Measurements from ENCODE around the gene NKD2. TPM values are rescaled to one million over a fixed set of nuclear protein-coding genes. Genes with fewer than 3 reads are reported as not detected.

Gene NKD2
- total RNA-seq, 2 experiments from 2014 or later = 0.17 to 0.30 TPM

- H3K36me3 ChIP-seq (ENCODE audit: insufficient read depth, low read length) = peaks cover 74% of the 10 kb centered on the region
- no peak overlapping the region for H3K4me3 Mint-ChIP-seq
- no peak overlapping the region for H3K27ac Mint-ChIP-seq
Observed at GRCh38 chr5:1058083-1058945, 49.7 kb downstream of the NKD2 start.

GRCh38 chr5:1058988-1059883 is 50.6 kb downstream of the NKD2 start:
- H3K9me3 Mint-ChIP-seq = no peaks in the 10 kb centered on the region
- POLR2A ChIA-PET = no interaction called here

More at GRCh38 chr5:1058083-1058945, 49.7 kb downstream of the NKD2 start:
- TF ChIP-seq, protein P1, sequence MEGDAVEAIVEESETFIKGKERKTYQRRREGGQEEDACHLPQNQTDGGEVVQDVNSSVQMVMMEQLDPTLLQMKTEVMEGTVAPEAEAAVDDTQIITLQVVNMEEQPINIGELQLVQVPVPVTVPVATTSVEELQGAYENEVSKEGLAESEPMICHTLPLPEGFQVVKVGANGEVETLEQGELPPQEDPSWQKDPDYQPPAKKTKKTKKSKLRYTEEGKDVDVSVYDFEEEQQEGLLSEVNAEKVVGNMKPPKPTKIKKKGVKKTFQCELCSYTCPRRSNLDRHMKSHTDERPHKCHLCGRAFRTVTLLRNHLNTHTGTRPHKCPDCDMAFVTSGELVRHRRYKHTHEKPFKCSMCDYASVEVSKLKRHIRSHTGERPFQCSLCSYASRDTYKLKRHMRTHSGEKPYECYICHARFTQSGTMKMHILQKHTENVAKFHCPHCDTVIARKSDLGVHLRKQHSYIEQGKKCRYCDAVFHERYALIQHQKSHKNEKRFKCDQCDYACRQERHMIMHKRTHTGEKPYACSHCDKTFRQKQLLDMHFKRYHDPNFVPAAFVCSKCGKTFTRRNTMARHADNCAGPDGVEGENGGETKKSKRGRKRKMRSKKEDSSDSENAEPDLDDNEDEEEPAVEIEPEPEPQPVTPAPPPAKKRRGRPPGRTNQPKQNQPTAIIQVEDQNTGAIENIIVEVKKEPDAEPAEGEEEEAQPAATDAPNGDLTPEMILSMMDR (IDR thresholded peaks at IDR 0.05) = no peak
- ChIA-PET POLR2A (no interaction called here), CTCF (no interaction called here)
- Histone ChIP-seq H3K27me3 (ENCODE audit: control insufficient read depth in 1 of 2, insufficient read depth in 2 of 2, low read length in 2 of 2) (no peaks in the 10 kb centered on the region), H3K4me3 (ENCODE audit: low read length) (no peak overlapping the region), H3K9me3 (ENCODE audit: control insufficient read depth in 1 of 2, insufficient read depth in 1 of 2, low read length in 2 of 2) (no peaks in the 10 kb centered on the region), H3K4me1 (ENCODE audit: insufficient read depth, low read length) (no peaks in the 10 kb centered on the region), H3K27ac (ENCODE audit: low read depth in 1 of 2, low read length in 2 of 2) (no peak overlapping the region)
- H3K36me3 Mint-ChIP-seq (ENCODE audit: low read depth) = peaks cover 41% of the 10 kb centered on the region
- ATAC-seq (ENCODE audit: poor library complexity) (no peak), DNase-seq (no peak)
- H3K4me1 Mint-ChIP-seq (ENCODE audit: low read depth) = no peaks in the 10 kb centered on the region
- H3K27me3 Mint-ChIP-seq = no peaks in the 10 kb centered on the region
- intact Hi-C loops (cut with DNase I, micrococcal nuclease) = no loop called here
- no peaks in the 10 kb centered on the region for H3K9me3 Mint-ChIP-seq

DNA sequence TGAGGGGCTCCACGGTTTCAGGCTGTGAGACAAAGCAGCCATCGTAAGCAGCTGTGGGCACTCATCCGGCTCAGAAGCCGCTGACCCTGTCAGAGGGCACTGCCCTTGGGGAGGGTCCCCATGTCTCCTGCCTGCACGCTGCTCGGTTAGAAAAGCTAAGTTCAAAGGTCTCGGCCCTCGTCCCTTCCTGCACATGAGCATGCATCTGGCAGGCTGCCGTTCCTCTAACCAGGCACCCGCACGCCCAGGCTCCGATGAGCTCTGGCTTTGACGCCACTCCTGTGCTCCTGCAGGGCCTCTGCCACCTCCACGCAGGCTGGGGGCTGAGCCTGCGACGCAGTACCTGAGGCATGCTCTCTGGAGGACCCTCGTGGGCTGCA is 51.3 kb downstream of the NKD2 start:
- TF ChIP-seq, protein P1 (IDR thresholded peaks at IDR 0.05) = no peak
- Mint-ChIP-seq H3K36me3 (ENCODE audit: low read depth) (peaks cover 33% of the 10 kb centered on the region), H3K27ac (no peak overlapping the region), H3K27me3 (no peaks in the 10 kb centered on the region), H3K9me3 (no peaks in the 10 kb centered on the region), H3K4me3 (no peak overlapping the region), H3K4me1 (ENCODE audit: low read depth) (no peaks in the 10 kb centered on the region)
- Histone ChIP-seq H3K36me3 (ENCODE audit: insufficient read depth, low read length) (peaks cover 80% of the 10 kb centered on the region), H3K27ac (ENCODE audit: low read depth in 1 of 2, low read length in 2 of 2) (no peak overlapping the region), H3K4me3 (ENCODE audit: low read length) (no peak overlapping the region), H3K27me3 (ENCODE audit: control insufficient read depth in 1 of 2, insufficient read depth in 2 of 2, low read length in 2 of 2) (no peaks in the 10 kb centered on the region), H3K9me3 (ENCODE audit: control insufficient read depth in 1 of 2, insufficient read depth in 1 of 2, low read length in 2 of 2) (no peaks in the 10 kb centered on the region), H3K4me1 (ENCODE audit: insufficient read depth, low read length) (no peaks in the 10 kb centered on the region)
- DNase-seq = no peak
- intact Hi-C loops (cut with DNase I, micrococcal nuclease) = no loop called here
- ChIA-PET POLR2A (no interaction called here), CTCF (no interaction called here)
- ATAC-seq (ENCODE audit: poor library complexity) = no peak

More at GRCh38 chr5:1058988-1059883, 50.6 kb downstream of the NKD2 start:
- H3K4me3 ChIP-seq (ENCODE audit: low read length) = no peak overlapping the region
- DNase-seq = no peak
- peaks cover 77% of the 10 kb centered on the region for H3K36me3 ChIP-seq (ENCODE audit: insufficient read depth, low read length)
- no peak overlapping the region for H3K4me3 Mint-ChIP-seq
- H3K9me3 ChIP-seq (ENCODE audit: control insufficient read depth in 1 of 2, insufficient read depth in 1 of 2, low read length in 2 of 2) = no peaks in the 10 kb centered on the region
- H3K27ac Mint-ChIP-seq = no peak overlapping the region
- CTCF ChIA-PET = no interaction called here
- H3K27me3 Mint-ChIP-seq = no peaks in the 10 kb centered on the region
- ATAC-seq (ENCODE audit: poor library complexity) = no peak
- no peak overlapping the region for H3K27ac ChIP-seq (ENCODE audit: low read depth in 1 of 2, low read length in 2 of 2)
- H3K27me3 ChIP-seq (ENCODE audit: control insufficient read depth in 1 of 2, insufficient read depth in 2 of 2, low read length in 2 of 2) = no peaks in the 10 kb centered on the region
- H3K4me1 ChIP-seq (ENCODE audit: insufficient read depth, low read length) = no peaks in the 10 kb centered on the region
- no peaks in the 10 kb centered on the region for H3K4me1 Mint-ChIP-seq (ENCODE audit: low read depth)
- H3K36me3 Mint-ChIP-seq (ENCODE audit: low read depth) = peaks cover 36% of the 10 kb centered on the region
- intact Hi-C loops (cut with DNase I, micrococcal nuclease) = no loop called here
- TF ChIP-seq, protein P1 (IDR thresholded peaks at IDR 0.05) = no peak

All from CD4-positive, alpha-beta T cell (primary cell).